Skeletal muscle tissue (tissue), 1 donor: Measurements from ENCODE around the gene ACAN. TPM values are rescaled to one million over a fixed set of nuclear protein-coding genes. Genes with fewer than 3 reads are reported as not detected.

ENCODE experiments used
- total RNA-seq: library from RNA; depleted of rRNA; stranded (reverse); fragments of >200 nt; gene quantifications from one replicate; pipeline ENCODE4 v1.2.3, GENCODE V29; 2014

ACAN gene
- total RNA-seq, 1 donor from 2014 or later, result 13.6 TPM

Other genes with a start within 250 kb of the ACAN start
- gene AEN, start 182.1 kb upstream of the ACAN start, total RNA-seq, result 5.2 TPM
- 0.52 TPM for gene ISG20, start 164.4 kb upstream of the ACAN start, total RNA-seq
- 6.3 TPM for gene HAPLN3, start 92.1 kb downstream of the ACAN start, total RNA-seq
- 35.0 TPM for gene MFGE8, start 109.9 kb downstream of the ACAN start, total RNA-seq